Common myeloid progenitor, CD34-positive (primary cell): ENCODE results near the gene CNOT6L.
A peak's percentile ranks its signal among the peaks of the same experiment; 100 is the strongest.

Source experiments
- CTCF ChIA-PET: fragments of 350-600 bp; sonication (Branson Sonifier 250); formaldehyde crosslinking; loops from one replicate; lab custom pipeline; 2021; ENCODE audit warnings: antibody characterized with exemption; lab: Charles Lee
- POLR2A ChIA-PET: fragments of 350-600 bp; sonication (Branson Sonifier 250); formaldehyde crosslinking; loops from one replicate; lab custom pipeline; 2021; ENCODE audit warnings: antibody characterized with exemption; lab: Charles Lee
- DNase-seq, 3 donors: peaks; one replicate each; pipeline versions ENCODE4 v3.0.0 to v3.0.0-alpha.2; 2013
- H3K27ac ChIP-seq, 2 experiments: 1 replicate in 1 of 2; 2 replicates in 1 of 2; pipeline ENCODE4 v1.7.0; 2013; ENCODE audit warnings: inconsistent platforms in 2 of 2, low read length in 2 of 2, mild to moderate bottlenecking in 2 of 2, low read depth in 1 of 2, moderate library complexity in 1 of 2; ENCODE audit not compliant: severe bottlenecking in 2 of 2, insufficient read depth in 1 of 2, poor library complexity in 1 of 2
- H3K27me3 ChIP-seq, 5 experiments: replicated peaks in 2 of 5; 1 replicate in 3 of 5; 2 replicates in 2 of 5; pipeline versions ENCODE4 v1.6.1 to v1.7.0; 2013; ENCODE audit warnings: low read length in 4 of 5, mild to moderate bottlenecking in 2 of 5, moderate library complexity in 2 of 5, inconsistent platforms in 1 of 5; ENCODE audit not compliant: insufficient read depth in 5 of 5, control insufficient read depth in 4 of 5
- H3K36me3 ChIP-seq, 4 experiments: 1 replicate in 2 of 4; 2 replicates in 2 of 4; pipeline versions ENCODE4 v1.6.1 to v1.7.0; 2013; ENCODE audit warnings: low read length in 3 of 4, control low read depth in 1 of 4, mild to moderate bottlenecking in 1 of 4; ENCODE audit not compliant: control insufficient read depth in 4 of 4, insufficient read depth in 4 of 4
- H3K4me1 ChIP-seq, 4 experiments: 1 replicate in 3 of 4; 2 replicates in 1 of 4; pipeline versions ENCODE4 v1.6.1 to v1.7.1; 2013; ENCODE audit warnings: low read length in 3 of 4, mild to moderate bottlenecking in 3 of 4, control low read depth in 1 of 4, inconsistent platforms in 1 of 4, moderate library complexity in 1 of 4; ENCODE audit not compliant: control insufficient read depth in 4 of 4, insufficient read depth in 4 of 4; ENCODE audit errors: control extremely low read depth in 1 of 4
- H3K4me3 ChIP-seq, 7 experiments: 1 replicate in 4 of 7; 2 replicates in 3 of 7; pipeline versions ENCODE4 v1.5.1 to v1.7.0; 2013; ENCODE audit warnings: mild to moderate bottlenecking in 7 of 7, low read length in 6 of 7, moderate library complexity in 6 of 7, inconsistent platforms in 2 of 7, low read depth in 2 of 7, control low read depth in 1 of 7; ENCODE audit not compliant: insufficient read depth in 4 of 7, control insufficient read depth in 1 of 7; ENCODE audit errors: extremely low read depth in 1 of 7
- H3K9me3 ChIP-seq, 5 experiments: 1 replicate in 4 of 5; 2 replicates in 1 of 5; pipeline versions ENCODE4 v1.6.1 to v1.7.1; 2013; ENCODE audit warnings: low read length in 4 of 5, mild to moderate bottlenecking in 2 of 5, inconsistent platforms in 1 of 5, low read depth in 1 of 5, moderate library complexity in 1 of 5; ENCODE audit not compliant: control insufficient read depth in 4 of 5, insufficient read depth in 2 of 5; ENCODE audit errors: control extremely low read depth in 1 of 5
- WGBS: methylation state at CpG from one replicate; pipeline ENCODE4 v1.1.5; 2013; ENCODE audit not compliant: insufficient coverage; 5-methylcytosine and 5-hydroxymethylcytosine counted together

The CNOT6L gene

GRCh38 chr4:77761595-77761994 is 57.6 kb downstream of the CNOT6L start:
- Histone ChIP-seq H3K27ac (no peak overlapping the region), H3K36me3 (peaks cover 15 to 66% (median 21%) of the 10 kb centered on the region in 4 experiments), H3K27me3 (no peaks in the 10 kb centered on the region), H3K4me3 (no peak overlapping the region), H3K9me3 (peaks cover 7 to 26% (median 11%) of the 10 kb centered on the region in 5 experiments), H3K4me1 (no peaks in the 10 kb centered on the region)
- DNase-seq = no peak
- POLR2A ChIA-PET = no interaction called here
- CTCF ChIA-PET = interaction anchor here (0.7 to 0.9 kb wide), 2 partner anchors 11 to 56 kb away, joined by 3 read pairs; no protein-coding TSS in a partner anchor
- no CpG with 5 or more reads among the region's 1 CpG for WGBS

GRCh38 chr4:77758804-77759203 is 60.4 kb downstream of the CNOT6L start:
- POLR2A ChIA-PET = interaction anchor here (0.9 kb wide), 1 partner anchor 11 kb away, joined by 3 read pairs; no protein-coding TSS in a partner anchor
- WGBS = no CpG with 5 or more reads among the region's 1 CpG

GRCh38 chr4:77751764-77752163 is 67.4 kb downstream of the CNOT6L start:
- DNase-seq = no peak
- no peaks in the 10 kb centered on the region for H3K27me3 ChIP-seq
- peaks cover 6 to 63% (median 13%) of the 10 kb centered on the region in 4 experiments for H3K36me3 ChIP-seq
- peaks cover 0 to 21% (median 9%) of the 10 kb centered on the region in 5 experiments for H3K9me3 ChIP-seq
- H3K4me3 ChIP-seq = no peak overlapping the region
- ChIA-PET POLR2A (no interaction called here), CTCF (interaction anchor here (1.4 kb wide), 1 partner anchor 12 kb away, joined by 3 read pairs; no protein-coding TSS in a partner anchor)
- WGBS = 100% methylated on average over 1 of the region's 2 CpGs
- no peak overlapping the region for H3K27ac ChIP-seq
- no peaks in the 10 kb centered on the region for H3K4me1 ChIP-seq

More at GRCh38 chr4:77758804-77759203, 60.4 kb downstream of the CNOT6L start:
- CTCF ChIA-PET = interaction anchor here (0.5 kb wide), 1 partner anchor 372 kb away, joined by 3 read pairs; no protein-coding TSS in a partner anchor
- no peak for DNase-seq
- Histone ChIP-seq H3K4me3 (no peak overlapping the region), H3K36me3 (peaks cover 6 to 65% (median 21%) of the 10 kb centered on the region in 4 experiments), H3K27me3 (no peaks in the 10 kb centered on the region), H3K27ac (no peak overlapping the region), H3K9me3 (peaks cover 3 to 26% (median 11%) of the 10 kb centered on the region in 5 experiments), H3K4me1 (no peaks in the 10 kb centered on the region)

GRCh38 chr4:77745792-77746191 is 73.4 kb downstream of the CNOT6L start:
- 100% methylated on average over 1 of the region's 2 CpGs for WGBS
- Histone ChIP-seq H3K27ac (no peak overlapping the region), H3K4me3 (no peak overlapping the region), H3K4me1 (no peaks in the 10 kb centered on the region), H3K36me3 (peaks cover 12 to 43% (median 21%) of the 10 kb centered on the region in 4 experiments), H3K27me3 (no peaks in the 10 kb centered on the region), H3K9me3 (peaks cover 0 to 6% (median 4%) of the 10 kb centered on the region in 5 experiments)
- ChIA-PET CTCF (no interaction called here), POLR2A (no interaction called here)
- no peak for DNase-seq

- ChIA-PET POLR2A (no interaction called here), CTCF (no interaction called here)
- Histone ChIP-seq H3K36me3 (peaks cover 16 to 45% (median 38%) of the 10 kb centered on the region in 4 experiments), H3K4me1 (peaks cover 0 to 3% (median 1%) of the 10 kb centered on the region in 4 experiments), H3K9me3 (peaks cover 0 to 4% (median 0%) of the 10 kb centered on the region in 5 experiments), H3K4me3 (no peak overlapping the region), H3K27me3 (no peaks in the 10 kb centered on the region), H3K27ac (no peak overlapping the region)
- DNase-seq = no peak
- WGBS = no CpG with 5 or more reads among the region's 2 CpGs
Observed at GRCh38 chr4:77742054-77742453, 77.1 kb downstream of the CNOT6L start.

GRCh38 chr4:77740480-77740879 is 78.7 kb downstream of the CNOT6L start:
- POLR2A ChIA-PET = interaction anchor here (0.6 kb wide), 1 partner anchor 13 kb away, joined by 9 read pairs; no protein-coding TSS in a partner anchor
- Histone ChIP-seq H3K27me3 (no peaks in the 10 kb centered on the region), H3K27ac (no peak overlapping the region), H3K36me3 (peaks cover 15 to 43% (median 36%) of the 10 kb centered on the region in 4 experiments), H3K4me3 (no peak overlapping the region), H3K9me3 (peaks cover 0 to 4% (median 0%) of the 10 kb centered on the region in 5 experiments), H3K4me1 (peaks cover under 1 to 18% (median 9%) of the 10 kb centered on the region in 4 experiments)
- DNase-seq = no peak
- CTCF ChIA-PET = interaction anchor here (0.6 to 0.7 kb wide), 2 partner anchors 11 to 911 kb away, joined by 3 read pairs; no protein-coding TSS in a partner anchor
- 97% methylated on average over 3 of the region's 4 CpGs for WGBS

- Histone ChIP-seq H3K4me3 (peak overlapping the region in 5 of 7 experiments; percentile 11 to 67 (median 52)), H3K4me1 (peaks cover 22 to 49% (median 37%) of the 10 kb centered on the region in 4 experiments), H3K27ac (peak overlapping the region; percentile 6 to 69), H3K9me3 (peaks cover 0 to 4% (median 0%) of the 10 kb centered on the region in 5 experiments), H3K27me3 (no peaks in the 10 kb centered on the region), H3K36me3 (peaks cover 4 to 20% (median 16%) of the 10 kb centered on the region in 4 experiments)
- WGBS = 0% methylated on average over 2 of the region's 4 CpGs
- POLR2A ChIA-PET = interaction anchor here (1.0 kb wide), 1 partner anchor 85 kb away, joined by 3 read pairs; no protein-coding TSS in a partner anchor
- DNase-seq = peak; percentile 89 to 97 (median 96)
- CTCF ChIA-PET = interaction anchor here (0.9 to 1.6 kb wide), 4 partner anchors 14 to 127 kb away, joined by 3 to 4 read pairs (median 3); partner anchors contain the start of gene MRPL1
Observed at GRCh38 chr4:77734928-77735327, 84.2 kb downstream of the CNOT6L start.
